Stimulated activated CD4-positive, alpha-beta T cell treated with anti-CD3 and anti-CD28 coated beads, Interleukin-15, amount 100 ng/mL, for 24 hours (primary cell): ENCODE measurements around the gene ZBTB11.
"Not testable (repeated sequence)": the region's sequence is repeated elsewhere in the genome, so short reads cannot be mapped to it uniquely, and the experiment has no call there.

ENCODE experiments used
- DNase-seq: peaks from one replicate; pipeline ENCODE4 v3.0.0-alpha.2; 2020

Gene ZBTB11

DNA sequence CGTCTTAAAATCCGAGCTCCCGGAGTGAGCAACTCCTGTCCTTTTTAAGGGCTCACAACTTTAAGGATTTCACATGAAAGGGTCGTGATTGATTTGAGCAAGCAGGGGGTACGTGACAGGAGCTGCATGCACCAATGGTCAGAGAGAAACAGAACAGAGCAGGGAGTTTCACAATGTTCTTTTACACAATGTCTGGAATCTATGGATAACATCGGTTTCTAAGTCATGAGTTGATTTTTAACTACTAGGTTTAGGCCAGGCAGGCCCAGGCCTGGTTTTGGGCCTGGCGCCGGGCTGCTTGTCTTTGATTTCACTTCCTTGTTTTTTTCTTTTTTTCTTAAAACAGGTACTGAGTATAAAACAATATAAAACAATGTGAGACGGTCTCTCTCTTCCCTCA, 63.9 kb downstream of the ZBTB11 start:
- DNase-seq: not testable (repeated sequence)

DNA sequence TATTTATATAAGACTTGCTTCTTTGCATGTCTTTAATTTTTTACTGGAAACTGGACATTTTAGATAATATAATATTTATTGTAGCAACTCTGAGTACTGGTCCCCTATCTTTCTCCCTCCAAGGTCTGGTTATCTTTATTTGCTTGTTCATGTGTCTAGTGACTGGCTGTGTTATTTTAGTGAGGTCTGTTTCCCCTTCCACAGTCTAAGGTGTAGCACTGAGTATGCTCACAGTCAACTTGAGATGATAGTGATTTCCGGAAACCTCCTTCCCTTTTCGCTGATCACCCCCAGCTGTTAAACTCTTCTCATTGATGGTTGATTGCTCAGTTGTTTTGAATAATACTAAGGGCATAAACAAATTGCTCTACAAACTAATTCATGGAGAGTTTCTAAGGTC, 65.9 kb downstream of the ZBTB11 start:
- no peak for DNase-seq

DNA sequence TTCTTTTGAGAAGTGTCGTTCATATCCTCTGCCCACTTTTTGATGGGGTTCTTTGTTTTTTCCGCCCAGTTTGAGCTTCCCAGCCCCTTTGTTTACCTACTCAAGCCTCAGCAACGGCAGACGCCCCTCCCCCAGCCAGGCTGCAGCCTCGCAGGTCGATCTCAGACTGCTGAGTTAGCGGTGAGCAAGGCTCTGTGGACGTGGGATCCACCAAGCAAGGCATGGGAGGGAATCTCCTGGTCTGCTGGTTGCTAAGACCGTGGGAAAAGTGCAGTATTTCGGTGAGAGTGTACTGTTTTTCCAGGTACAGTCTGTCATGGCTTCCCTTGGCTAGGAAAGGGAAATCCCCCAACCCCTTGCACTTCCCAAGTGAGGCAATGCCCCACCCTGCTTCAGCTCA, 71.5 kb downstream of the ZBTB11 start:
- not testable (repeated sequence) for DNase-seq

DNA sequence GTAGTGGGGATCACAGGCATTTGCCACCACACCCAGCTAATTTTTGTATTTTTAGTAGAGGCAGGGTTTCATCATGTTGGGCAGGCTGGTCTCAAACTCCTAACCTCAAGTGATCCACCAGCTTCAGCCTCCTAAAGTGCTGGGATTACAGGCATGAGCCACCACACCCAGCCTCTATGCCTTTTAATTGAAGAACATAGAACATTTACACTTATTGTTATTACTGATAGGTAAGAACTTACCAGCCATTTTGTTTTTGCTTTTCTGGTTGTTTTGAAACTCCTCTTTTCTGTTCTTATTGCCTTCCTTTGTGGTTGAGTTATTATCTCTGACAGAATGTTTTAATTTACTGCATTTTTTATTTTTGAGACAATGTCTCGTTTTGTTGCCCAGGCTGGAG, 73.7 kb downstream of the ZBTB11 start:
- no peak for DNase-seq

DNA sequence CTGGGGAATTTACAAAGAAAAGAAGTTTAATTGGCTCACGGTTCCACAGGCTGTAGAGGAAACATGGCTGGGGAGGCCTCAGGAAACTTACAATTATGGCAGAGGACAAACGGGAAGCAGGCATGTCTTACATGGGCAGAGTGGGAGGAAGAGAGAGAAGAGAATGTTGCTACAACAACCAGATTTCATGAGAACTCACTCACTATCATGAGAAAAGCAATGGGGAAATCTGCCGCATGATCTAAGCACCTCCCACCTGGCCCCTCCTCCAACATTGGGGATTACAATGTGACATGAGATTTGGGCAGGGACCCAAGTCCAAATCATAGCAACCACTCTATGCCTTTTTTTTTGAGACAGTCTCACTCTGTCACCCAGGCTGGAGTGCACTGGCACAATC, 74.2 kb downstream of the ZBTB11 start:
- no peak for DNase-seq
